Fibroblast of the aortic adventitia (primary cell): ENCODE data around the gene GRK3. TPM values are rescaled to one million over a fixed set of nuclear protein-coding genes. Genes with fewer than 3 reads are reported as not detected.

Source experiments
- DNase-seq: peaks from one replicate; pipeline ENCODE4 v3.0.0-alpha.2; 2010; ENCODE audit warnings: low read depth
- H3K4me3 ChIP-seq: 2 replicates; pipeline ENCODE4 v1.5.1; 2011; ENCODE audit warnings: low read depth, mild to moderate bottlenecking, control low read depth, low read length, moderate library complexity
- total RNA-seq: library from RNA; depleted of rRNA; stranded (reverse); fragments of >200 nt; gene quantifications from 2 replicates; pipeline ENCODE4 v1.2.3, GENCODE V29; 2012; ENCODE audit warnings: low replicate concordance
- TF ChIP-seq, protein P1 (sequence below): IDR thresholded peaks from 2 replicates; pipeline ENCODE4 v1.5.1; 2011; ENCODE audit warnings: mild to moderate bottlenecking, low read length, control low read depth, inconsistent platforms; ENCODE audit not compliant: insufficient read depth

Gene GRK3
- total RNA-seq, 1 donor = 1.3 TPM

DNA sequence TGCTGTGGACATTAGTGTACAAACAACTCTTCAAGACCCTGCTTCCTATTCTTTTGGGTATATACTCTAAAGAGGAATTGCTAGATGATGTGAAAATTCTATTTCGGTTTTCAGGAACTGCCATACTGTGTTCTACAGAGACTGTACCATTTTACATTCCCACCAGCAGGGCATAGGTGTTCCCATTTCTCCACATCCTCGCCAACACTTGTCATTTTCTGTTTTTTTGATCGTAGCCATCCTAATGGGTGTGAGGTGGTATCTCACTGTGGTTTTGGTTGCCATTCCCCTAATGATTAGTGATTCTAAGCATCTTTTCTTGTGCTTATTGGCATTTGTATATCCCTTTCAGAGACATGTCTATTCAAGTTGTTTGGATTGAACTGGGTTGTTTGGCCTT is 29.8 kb upstream of the GRK3 start:
- no peak for DNase-seq
- TF ChIP-seq, protein P1, sequence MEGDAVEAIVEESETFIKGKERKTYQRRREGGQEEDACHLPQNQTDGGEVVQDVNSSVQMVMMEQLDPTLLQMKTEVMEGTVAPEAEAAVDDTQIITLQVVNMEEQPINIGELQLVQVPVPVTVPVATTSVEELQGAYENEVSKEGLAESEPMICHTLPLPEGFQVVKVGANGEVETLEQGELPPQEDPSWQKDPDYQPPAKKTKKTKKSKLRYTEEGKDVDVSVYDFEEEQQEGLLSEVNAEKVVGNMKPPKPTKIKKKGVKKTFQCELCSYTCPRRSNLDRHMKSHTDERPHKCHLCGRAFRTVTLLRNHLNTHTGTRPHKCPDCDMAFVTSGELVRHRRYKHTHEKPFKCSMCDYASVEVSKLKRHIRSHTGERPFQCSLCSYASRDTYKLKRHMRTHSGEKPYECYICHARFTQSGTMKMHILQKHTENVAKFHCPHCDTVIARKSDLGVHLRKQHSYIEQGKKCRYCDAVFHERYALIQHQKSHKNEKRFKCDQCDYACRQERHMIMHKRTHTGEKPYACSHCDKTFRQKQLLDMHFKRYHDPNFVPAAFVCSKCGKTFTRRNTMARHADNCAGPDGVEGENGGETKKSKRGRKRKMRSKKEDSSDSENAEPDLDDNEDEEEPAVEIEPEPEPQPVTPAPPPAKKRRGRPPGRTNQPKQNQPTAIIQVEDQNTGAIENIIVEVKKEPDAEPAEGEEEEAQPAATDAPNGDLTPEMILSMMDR = no peak
- H3K4me3 ChIP-seq = no peak overlapping the region

- no peak overlapping the region for H3K4me3 ChIP-seq
- TF ChIP-seq, protein P1 = no peak
- no peak for DNase-seq
Observed at GRCh38 chr22:25536589-25536988, 27.9 kb upstream of the GRK3 start.

DNA sequence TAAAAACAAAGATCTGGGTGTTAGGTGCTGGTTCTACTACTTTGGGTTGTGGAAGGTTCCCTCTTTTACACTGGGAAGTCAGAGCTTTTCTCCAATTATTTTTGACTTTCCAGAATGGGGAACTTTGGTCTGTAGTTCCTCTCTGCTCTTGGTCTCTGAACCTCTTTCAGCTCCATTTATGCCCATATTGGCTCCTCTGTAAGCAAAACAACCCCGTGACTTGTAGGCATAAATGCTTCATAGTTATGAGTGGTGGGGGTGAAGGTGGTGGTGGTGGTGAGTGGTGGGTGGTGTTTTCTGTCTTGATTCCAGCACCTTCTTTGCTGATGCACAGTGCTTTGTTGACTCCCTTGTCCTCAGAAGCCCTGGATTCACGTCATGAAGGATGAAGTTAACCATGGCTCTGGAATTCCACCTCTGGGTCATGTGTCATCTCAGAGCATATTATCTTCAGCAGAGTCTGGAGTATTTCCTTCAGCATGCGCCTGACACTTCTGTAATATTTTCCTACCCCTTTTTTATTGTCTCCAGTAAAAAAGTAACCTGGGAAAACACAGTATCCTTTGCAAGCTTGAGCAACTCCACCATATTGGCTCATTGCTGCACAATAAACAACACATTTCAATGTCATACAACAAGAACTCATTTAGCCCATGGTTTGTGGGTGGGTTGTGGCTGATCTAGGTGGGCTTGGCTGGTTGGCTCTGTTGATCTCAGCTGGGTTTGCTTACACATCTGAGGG is 24.1 kb upstream of the GRK3 start:
- TF ChIP-seq, protein P1 = no peak
- H3K4me3 ChIP-seq = no peak overlapping the region
- DNase-seq = no peak

- TF ChIP-seq, protein P1 = no peak
- no peak for DNase-seq
- no peak overlapping the region for H3K4me3 ChIP-seq
Observed at GRCh38 chr22:25540908-25541660, 23.4 kb upstream of the GRK3 start.

DNA sequence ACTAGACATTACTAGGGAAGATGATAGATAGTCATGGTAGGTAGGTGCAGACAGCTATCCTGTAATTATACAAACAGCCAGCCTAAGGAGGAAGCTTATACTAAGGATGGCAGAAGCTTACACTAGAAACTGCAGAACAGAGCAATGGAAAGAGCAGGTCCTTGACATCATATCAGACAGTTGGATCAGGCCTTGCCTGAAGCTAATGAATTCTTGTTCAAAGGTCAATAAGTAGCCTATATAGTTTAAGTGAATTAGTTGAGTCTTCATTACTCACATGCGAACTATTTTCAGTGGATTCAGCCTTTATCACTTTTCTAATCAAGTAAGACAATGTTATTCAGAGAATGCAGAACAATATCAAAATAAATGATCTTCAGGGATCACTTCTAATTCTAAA is 22.3 kb upstream of the GRK3 start:
- DNase-seq = no peak
- H3K4me3 ChIP-seq = no peak overlapping the region
- TF ChIP-seq, protein P1 = no peak

DNA sequence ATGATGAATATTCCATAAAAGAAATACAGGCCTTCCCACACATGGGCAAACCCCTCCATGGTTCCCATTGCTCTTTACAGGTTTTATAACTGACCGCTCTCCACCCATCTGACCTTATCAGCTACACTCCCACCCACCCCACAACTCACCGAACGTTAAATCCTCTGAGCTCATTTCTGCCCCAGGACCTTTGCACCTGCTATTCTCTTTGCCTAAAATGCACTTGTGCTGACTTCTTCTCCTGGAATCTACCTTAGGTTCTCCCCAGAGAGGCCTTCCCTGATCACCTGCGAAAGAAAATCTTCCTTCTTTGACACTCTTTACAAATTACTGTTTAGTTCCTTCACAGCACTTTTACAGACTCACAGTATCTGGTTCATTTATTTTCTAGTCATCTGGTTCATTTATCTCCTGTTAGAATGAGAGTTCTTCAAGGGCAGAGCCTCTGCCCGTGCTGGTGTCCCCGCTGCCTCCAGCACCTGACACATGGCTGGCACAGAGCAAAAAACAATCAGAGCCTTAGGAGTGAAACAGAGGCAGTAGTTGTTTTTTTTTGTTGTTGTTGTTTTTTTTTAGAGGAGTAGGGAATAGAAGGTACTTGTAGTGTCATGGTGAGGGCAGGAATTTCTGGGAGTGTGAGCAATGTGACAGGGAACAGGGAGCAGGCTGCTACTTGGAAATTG is 21.6 kb upstream of the GRK3 start:
- DNase-seq = no peak
- H3K4me3 ChIP-seq = no peak overlapping the region
- TF ChIP-seq, protein P1 = no peak
